B cell (primary cell): ENCODE measurements around the gene CARMIL1. TPM values are rescaled to one million over a fixed set of nuclear protein-coding genes. Genes with fewer than 3 reads are reported as not detected.

Source experiments
- ATAC-seq: fragments of 200-7000 bp; cut with Tn5 transposase; one replicate; pipeline ENCODE4 v1.10.0; 2021; ENCODE audit warnings: low read depth, mild to moderate bottlenecking, moderate number of reproducible peaks, moderate library complexity
- CTCF ChIA-PET: fragments of 350-600 bp; sonication (Branson Sonifier 250); formaldehyde crosslinking; loops from one replicate; lab custom pipeline; 2021; ENCODE audit warnings: antibody characterized with exemption, inconsistent platforms; lab: Charles Lee
- POLR2A ChIA-PET: fragments of 350-600 bp; sonication (Branson Sonifier 250); formaldehyde crosslinking; loops from one replicate; lab custom pipeline; 2021; ENCODE audit warnings: antibody characterized with exemption; lab: Charles Lee
- DNase-seq: peaks from one replicate; pipeline ENCODE4 v3.0.0; 2013
- H2AFZ ChIP-seq: 2 replicates; pipeline ENCODE4 v1.6.1; 2012; ENCODE audit warnings: mild to moderate bottlenecking, low read depth, low read length; ENCODE audit not compliant: insufficient read depth, poor library complexity, severe bottlenecking
- H3K27ac ChIP-seq, 2 donors: 1 replicate in 1 of 2; 2 replicates in 1 of 2; pipeline ENCODE4 v1.5.1; 2012 to 2013; ENCODE audit warnings: low read length in 2 of 2, mild to moderate bottlenecking in 2 of 2, moderate library complexity in 1 of 2
- H3K27me3 ChIP-seq, 4 experiments: fragments of 200-600 bp in 1 of 4; sonication (generic) in 1 of 4; replicated peaks in 1 of 4; 1 replicate in 2 of 4; 2 replicates in 2 of 4; pipeline versions ENCODE4 v1.6.1 to v1.7.0; 2013 to 2016; ENCODE audit warnings: low read length in 3 of 4, mild to moderate bottlenecking in 2 of 4, mixed read lengths in 1 of 4, moderate library complexity in 1 of 4; ENCODE audit not compliant: insufficient read depth in 4 of 4, control insufficient read depth in 3 of 4; ENCODE audit errors: control extremely low read depth in 1 of 4
- H3K36me3 ChIP-seq, 2 experiments: replicated peaks in 1 of 2; 1 replicate in 1 of 2; 2 replicates in 1 of 2; pipeline versions ENCODE4 v1.6.1 to v1.7.1; 2013; ENCODE audit warnings: low read length in 1 of 2; ENCODE audit not compliant: insufficient read depth in 2 of 2, control insufficient read depth in 1 of 2; ENCODE audit errors: control extremely low read depth in 1 of 2, extremely low read depth in 1 of 2
- H3K4me1 ChIP-seq, 2 donors: fragments of 200-600 bp in 1 of 2; sonication (generic) in 1 of 2; 1 replicate in 1 of 2; 2 replicates in 1 of 2; pipeline versions ENCODE4 v1.5.1 to v1.6.1; 2013 to 2017; ENCODE audit warnings: low read length in 2 of 2; ENCODE audit not compliant: control insufficient read depth in 2 of 2, insufficient read depth in 2 of 2
- H3K4me2 ChIP-seq: replicated peaks from 2 replicates; pipeline ENCODE3; 2012; ENCODE audit warnings: mild to moderate bottlenecking, low read depth, low read length; ENCODE audit not compliant: poor library complexity, severe bottlenecking
- H3K4me3 ChIP-seq, 5 experiments: fragments of 200-600 bp in 1 of 5; sonication (generic) in 1 of 5; 1 replicate in 3 of 5; 2 replicates in 2 of 5; pipeline versions ENCODE4 v1.5.1 to v1.7.0; 2011 to 2016; ENCODE audit warnings: low read length in 4 of 5, mild to moderate bottlenecking in 4 of 5, low read depth in 2 of 5, control low read depth in 1 of 5, moderate library complexity in 1 of 5; ENCODE audit not compliant: insufficient read depth in 1 of 5; ENCODE audit errors: control extremely low read depth in 1 of 5, extremely low read depth in 1 of 5
- H3K79me2 ChIP-seq: fragments of 200-600 bp; sonication (generic); one replicate; pipeline ENCODE4 v1.6.0; 2016; ENCODE audit warnings: low read length; ENCODE audit not compliant: control insufficient read depth, insufficient read depth
- H3K9ac ChIP-seq: fragments of 200-600 bp; sonication (generic); 2 replicates; pipeline ENCODE4 v1.6.1; 2017; ENCODE audit warnings: mild to moderate bottlenecking, low read length, moderate library complexity
- H3K9me3 ChIP-seq, 3 donors: one replicate each; pipeline versions ENCODE4 v1.6.1 to v1.7.1; 2013; ENCODE audit warnings: low read length in 2 of 3; ENCODE audit not compliant: control insufficient read depth in 2 of 3, insufficient read depth in 1 of 3; ENCODE audit errors: control extremely low read depth in 1 of 3
- H4K20me1 ChIP-seq: 2 replicates; pipeline ENCODE4 v1.6.0; 2012; ENCODE audit warnings: mild to moderate bottlenecking, low read length; ENCODE audit not compliant: insufficient read depth, control insufficient read depth, poor library complexity, severe bottlenecking
- H3K27ac Mint-ChIP-seq: one replicate; pipeline ENCODE4 v1.8.0; 2021; ENCODE audit warnings: mixed read lengths
- H3K27me3 Mint-ChIP-seq: one replicate; pipeline ENCODE4 v1.8.0; 2021; ENCODE audit warnings: mixed read lengths
- H3K4me1 Mint-ChIP-seq: one replicate; pipeline ENCODE4 v1.8.0; 2021; ENCODE audit warnings: mixed read lengths
- H3K4me3 Mint-ChIP-seq: one replicate; pipeline ENCODE4 v1.8.0; 2021; ENCODE audit warnings: mixed read lengths
- H3K9me3 Mint-ChIP-seq: one replicate; pipeline ENCODE4 v1.8.0; 2022; ENCODE audit warnings: mixed read lengths; ENCODE audit not compliant: insufficient read depth
- CTCF ChIP-seq: fragments of 200-600 bp; IDR thresholded peaks from one replicate; pipeline ENCODE4 v1.8.0; 2022; ENCODE audit warnings: antibody characterized with exemption, mild to moderate bottlenecking
- EZH2 ChIP-seq: IDR thresholded peaks from 2 replicates; pipeline ENCODE4 v1.6.1; 2012; ENCODE audit warnings: borderline replicate concordance, low read depth, mild to moderate bottlenecking, moderate library complexity, low read length; ENCODE audit not compliant: insufficient read depth, poor library complexity, severe bottlenecking
- WGBS: methylation state at CpG from one replicate; pipeline ENCODE4 v1.1.5; 2013; ENCODE audit warnings: missing lambda C conversion rate; ENCODE audit not compliant: insufficient coverage; 5-methylcytosine and 5-hydroxymethylcytosine counted together
- intact Hi-C: fragments of 100-400 bp; cut with micrococcal nuclease; formaldehyde crosslinking; loops from one replicate; pipeline ENCODE4 v1.10.0; 2022
- polyA plus RNA-seq: library from polyadenylated mRNA; depleted of rRNA; stranded (reverse); fragments of >200 nt; gene quantifications from 2 replicates; pipeline ENCODE4 v1.2.3, GENCODE V29; 2012
- total RNA-seq, 2 donors: library from RNA; stranded (reverse); fragments of 120-200 nt in 1 of 2; gene quantifications; 1 replicate in 1 of 2; 2 replicates in 1 of 2; pipeline versions ENCODE4 v1.2.3 to v1.2.4, GENCODE V29; 2013 to 2022

The CARMIL1 gene
- total and polyA plus RNA-seq, 2 donors (not counting 1 experiment from before 2014, with no cell fraction given): 7.5 to 11.0 TPM

GRCh38 chr6:25329982-25330381 lies 50.8 kb downstream of the CARMIL1 start:
- intact Hi-C loops: no loop called here
- H3K9ac ChIP-seq: no peak overlapping the region
- no peak overlapping the region for H3K27ac ChIP-seq
- H3K79me2 ChIP-seq: peaks cover 20% of the 10 kb centered on the region
- H2AFZ ChIP-seq: no peak overlapping the region
- Mint-ChIP-seq H3K4me3 (no peak overlapping the region), H3K27ac (no peak overlapping the region), H3K9me3 (no peaks in the 10 kb centered on the region), H3K27me3 (no peaks in the 10 kb centered on the region), H3K4me1 (peaks cover 45% of the 10 kb centered on the region)
- no peaks in the 10 kb centered on the region for H3K9me3 ChIP-seq
- DNase-seq: no peak
- CTCF ChIA-PET: interaction anchor here (0.6 to 2.2 kb wide), 3 partner anchors 64 to 1862 kb away, joined by 3 to 7 read pairs (median 7); no protein-coding TSS in a partner anchor
- POLR2A ChIA-PET: no interaction called here
- 92% methylated on average over 4 of the region's 4 CpGs for WGBS
- no peaks in the 10 kb centered on the region for H4K20me1 ChIP-seq
- no peak overlapping the region for H3K4me3 ChIP-seq
- ATAC-seq: no peak
- no peak overlapping the region for H3K4me2 ChIP-seq
- peaks cover 29 to 30% of the 10 kb centered on the region in 2 donors for H3K4me1 ChIP-seq
- H3K36me3 ChIP-seq: no peaks in the 10 kb centered on the region
- H3K27me3 ChIP-seq: peaks cover 0 to 3% (median 0%) of the 10 kb centered on the region in 4 experiments
- TF ChIP-seq EZH2 (no peak), CTCF (no peak)

GRCh38 chr6:25330796-25331685 lies 51.9 kb downstream of the CARMIL1 start:
- peaks cover 31 to 32% of the 10 kb centered on the region in 2 donors for H3K4me1 ChIP-seq
- DNase-seq (no peak), ATAC-seq (no peak)
- H3K27ac ChIP-seq: no peak overlapping the region
- no peaks in the 10 kb centered on the region for H3K9me3 Mint-ChIP-seq
- no peaks in the 10 kb centered on the region for H3K9me3 ChIP-seq
- no peak overlapping the region for H2AFZ ChIP-seq
- H3K27me3 ChIP-seq: peaks cover 0 to 3% (median 0%) of the 10 kb centered on the region in 4 experiments
- H3K4me3 Mint-ChIP-seq: no peak overlapping the region
- POLR2A ChIA-PET: no interaction called here
- intact Hi-C loops: no loop called here
- no peak overlapping the region for H3K4me2 ChIP-seq
- no peak overlapping the region for H3K4me3 ChIP-seq
- H3K4me1 Mint-ChIP-seq: peaks cover 47% of the 10 kb centered on the region
- H3K27ac Mint-ChIP-seq: no peak overlapping the region
- 93% methylated on average over 2 of the region's 5 CpGs for WGBS
- H4K20me1 ChIP-seq: peaks cover 1% of the 10 kb centered on the region
- peaks cover 23% of the 10 kb centered on the region for H3K79me2 ChIP-seq
- no peaks in the 10 kb centered on the region for H3K36me3 ChIP-seq
- TF ChIP-seq EZH2 (no peak), CTCF (no peak)
- no peak overlapping the region for H3K9ac ChIP-seq
- peaks cover under 1% of the 10 kb centered on the region for H3K27me3 Mint-ChIP-seq
- CTCF ChIA-PET: interaction anchor here (1.9 to 2.2 kb wide), 2 partner anchors 65 to 160 kb away, joined by 7 read pairs; no protein-coding TSS in a partner anchor
